ENCODE results near the gene LILRB4.
"Not testable (repeated sequence)": the region's sequence is repeated elsewhere in the genome, so short reads cannot be mapped to it uniquely, and the experiment has no call there.

LILRB4 gene

GRCh38 chr19:54696117-54696548 is 33.3 kb downstream of the LILRB4 start:
- DNase-seq = no peak

GRCh38 chr19:54696766-54697165 is 34.0 kb downstream of the LILRB4 start:
- DNase-seq = no peak

GRCh38 chr19:54697716-54698115 is 34.9 kb downstream of the LILRB4 start:
- DNase-seq = not testable (repeated sequence)

- no peak for DNase-seq
Observed at GRCh38 chr19:54704928-54705327, 42.1 kb downstream of the LILRB4 start.

- DNase-seq = no peak
Observed at GRCh38 chr19:54707962-54708361, 45.2 kb downstream of the LILRB4 start.

- no peak for DNase-seq
Observed at GRCh38 chr19:54708781-54709180, 46.0 kb downstream of the LILRB4 start.

GRCh38 chr19:54709212-54709948 is 46.6 kb downstream of the LILRB4 start:
- no peak for DNase-seq

- not testable (repeated sequence) for DNase-seq
Observed at GRCh38 chr19:54709956-54710355, 47.2 kb downstream of the LILRB4 start.
